GM18498 (cell line): ENCODE measurements around the gene CPD.
"Not testable (repeated sequence)": the region's sequence is repeated elsewhere in the genome, so short reads cannot be mapped to it uniquely, and the experiment has no call there.

Source experiments
- ATAC-seq: cut with Tn5 transposase; IDR thresholded peaks from one replicate; pipeline ENCODE4 v1.9.1; 2021; ENCODE audit warnings: mild to moderate bottlenecking, moderate library complexity; ENCODE audit not compliant: unreplicated experiment

Gene CPD

DNA sequence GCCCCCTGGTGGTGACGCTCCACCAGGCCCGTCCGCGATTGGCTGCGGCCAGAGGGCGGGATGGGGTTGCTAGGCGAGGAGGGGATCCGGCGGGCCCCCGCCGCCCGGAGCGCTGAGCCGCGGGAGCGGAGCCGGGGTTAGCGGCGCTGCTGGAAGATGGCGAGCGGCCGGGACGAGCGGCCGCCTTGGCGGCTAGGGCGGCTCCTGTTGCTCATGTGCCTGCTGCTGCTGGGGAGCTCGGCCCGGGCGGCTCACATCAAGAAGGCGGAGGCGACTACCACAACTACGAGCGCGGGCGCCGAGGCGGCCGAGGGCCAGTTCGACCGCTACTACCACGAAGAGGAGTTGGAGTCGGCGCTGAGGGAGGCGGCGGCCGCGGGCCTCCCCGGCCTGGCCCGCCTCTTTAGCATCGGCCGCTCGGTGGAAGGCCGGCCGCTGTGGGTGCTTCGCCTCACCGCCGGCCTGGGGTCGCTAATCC lies at the start of gene CPD:
Gene CPD (plus strand): TSS at position 103 of the 478 bp plus-strand sequence. CDS start 54 bp downstream, at position 157.
- ATAC-seq, result peak; percentile 91

GRCh38 chr17:30332057-30332542 lies 46.6 kb upstream of the CPD start:
- ATAC-seq, result peak; percentile 59

GRCh38 chr17:30333503-30334360 lies 45.0 kb upstream of the CPD start, which contains the start of gene TMIGD1:
TMIGD1 (minus strand) TSS chr17:30334057; CDS start chr17:30332133, 1,924 bp downstream.
- ATAC-seq, result no peak

DNA sequence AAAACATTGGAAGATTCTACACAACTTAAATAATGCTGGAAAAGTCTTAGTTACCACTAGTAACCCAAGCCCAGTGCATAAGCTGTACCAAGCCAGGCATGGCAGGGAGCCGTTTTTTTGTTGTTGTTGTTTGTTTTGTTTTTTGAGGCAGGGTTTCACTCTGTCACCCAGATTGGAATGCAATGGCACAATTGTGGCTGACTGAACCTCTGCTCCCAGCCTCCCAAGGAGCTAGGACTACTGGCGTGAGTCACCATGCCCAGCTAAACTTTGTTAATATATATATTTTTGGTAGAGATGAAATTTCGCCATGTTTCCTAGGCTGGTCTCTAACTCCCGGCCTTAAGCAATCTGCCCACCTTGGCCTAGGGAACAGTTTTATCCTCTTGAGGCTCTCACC lies 44.3 kb upstream of the CPD start:
- no peak for ATAC-seq

GRCh38 chr17:30336369-30337171 lies 42.2 kb upstream of the CPD start:
- ATAC-seq, result no peak

GRCh38 chr17:30337393-30337999 lies 41.2 kb upstream of the CPD start:
- ATAC-seq, result no peak

- ATAC-seq, result no peak
Measured at GRCh38 chr17:30339086-30339485, 39.6 kb upstream of the CPD start.

- ATAC-seq, result no peak
Measured at GRCh38 chr17:30340801-30341356, 37.8 kb upstream of the CPD start.

- ATAC-seq, result no peak
Measured at GRCh38 chr17:30341703-30342249, 37.0 kb upstream of the CPD start.

- not testable (repeated sequence) for ATAC-seq
Measured at GRCh38 chr17:30343244-30343643, 35.5 kb upstream of the CPD start.

- ATAC-seq, result no peak
Measured at GRCh38 chr17:30343796-30344195, 34.9 kb upstream of the CPD start.

DNA sequence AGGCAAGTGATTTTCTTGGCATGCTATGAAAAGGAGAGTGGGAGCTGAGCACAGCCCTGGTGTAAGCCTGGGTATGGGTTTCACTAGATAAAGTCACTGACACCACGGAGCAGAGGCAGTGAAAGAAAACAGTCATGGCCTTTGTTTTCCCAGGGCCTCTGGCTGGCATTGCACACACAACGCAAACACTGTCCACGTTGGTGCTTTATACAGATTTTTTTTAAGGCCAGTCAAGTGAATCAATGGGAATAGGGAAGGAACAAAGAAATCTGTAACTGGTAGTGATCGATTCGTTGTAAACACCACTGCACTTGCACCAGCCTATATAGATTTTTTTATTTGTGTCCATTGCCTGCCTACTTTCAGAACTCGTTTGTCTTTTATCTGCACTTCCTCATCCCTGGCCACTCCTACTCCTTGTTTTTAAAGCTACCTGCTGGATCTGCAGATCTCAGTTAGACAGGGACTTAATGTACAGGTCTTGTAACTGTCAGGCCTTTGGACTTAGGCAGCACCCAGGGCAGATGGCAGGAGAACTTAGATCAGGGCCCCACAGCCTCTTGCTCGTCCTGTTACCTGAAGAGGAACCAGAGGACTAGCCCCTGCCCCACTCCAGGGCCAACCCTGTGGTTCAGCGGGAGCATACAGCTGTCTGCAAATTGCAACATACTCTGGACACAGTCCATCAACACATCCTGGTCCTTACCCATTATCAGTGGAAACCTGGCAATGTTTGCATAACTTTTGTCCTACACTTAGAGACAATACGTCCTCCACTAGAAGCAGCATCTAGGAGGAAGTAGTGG lies 34.2 kb upstream of the CPD start:
- no peak for ATAC-seq

DNA sequence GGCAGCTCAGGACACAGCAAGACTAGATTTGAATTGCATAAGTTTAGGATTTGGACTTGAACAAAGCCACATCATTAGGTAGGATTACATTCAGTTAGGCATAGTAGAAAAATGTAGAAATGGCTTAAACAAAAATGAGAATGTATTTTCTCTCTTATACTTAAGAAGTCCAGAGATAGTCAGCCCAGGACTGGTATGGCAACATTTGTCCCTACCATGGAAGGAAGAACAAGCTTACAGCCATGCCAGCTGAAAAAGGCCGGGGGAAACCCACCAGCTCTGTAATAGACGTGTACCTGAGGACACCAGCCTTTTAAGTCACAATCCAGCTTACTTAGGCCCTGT lies 33.7 kb upstream of the CPD start:
- ATAC-seq, result no peak

- no peak for ATAC-seq
Measured at GRCh38 chr17:30345527-30346075, 33.1 kb upstream of the CPD start.

DNA sequence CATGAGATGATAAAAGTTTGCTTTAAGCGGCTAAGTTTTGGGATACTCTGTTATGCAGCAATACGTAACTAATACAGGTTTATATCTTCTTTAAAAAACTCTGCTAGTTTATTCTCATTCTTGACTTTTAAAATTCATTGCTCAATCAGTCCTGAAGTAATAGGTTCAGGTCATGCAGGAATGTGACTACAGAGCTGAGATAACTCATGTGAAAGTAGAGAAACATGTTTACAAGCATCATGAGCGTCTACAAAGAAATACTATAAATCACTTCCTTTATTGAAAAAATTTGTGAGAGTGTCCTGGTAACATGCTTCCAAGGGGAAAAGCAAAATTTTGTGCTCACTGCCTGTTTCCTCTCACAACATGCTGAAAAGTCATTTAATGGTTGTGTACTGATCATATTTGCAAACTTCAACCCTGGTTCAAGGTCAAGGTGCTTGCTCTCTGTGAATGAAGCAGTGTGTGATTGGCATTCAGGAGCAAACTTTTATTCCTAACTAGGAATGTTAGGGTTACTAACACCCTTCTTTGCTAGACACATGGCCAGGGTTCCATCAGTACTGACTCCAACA lies 32.4 kb upstream of the CPD start:
- no peak for ATAC-seq

- no peak for ATAC-seq
Measured at GRCh38 chr17:30347488-30347887, 31.2 kb upstream of the CPD start.

DNA sequence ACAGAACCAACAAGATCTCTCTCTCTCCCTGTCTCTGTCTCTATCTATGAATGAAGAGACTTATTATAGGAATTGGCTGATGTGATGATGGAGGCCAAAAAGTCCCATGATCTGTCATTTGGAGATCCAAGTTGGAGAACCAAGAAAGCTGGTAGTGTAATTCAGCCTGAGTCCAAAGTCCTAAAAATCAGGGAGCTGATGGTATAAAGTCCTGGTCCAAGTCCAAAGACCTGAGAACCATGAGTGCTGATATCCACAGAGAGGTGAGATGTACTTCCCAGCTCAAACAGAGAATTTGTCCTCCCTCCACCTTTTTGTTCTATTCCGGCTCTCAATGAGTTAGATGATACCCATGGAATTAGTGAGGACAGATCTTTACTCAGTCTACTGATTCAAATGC lies 29.5 kb upstream of the CPD start:
- ATAC-seq, result no peak

DNA sequence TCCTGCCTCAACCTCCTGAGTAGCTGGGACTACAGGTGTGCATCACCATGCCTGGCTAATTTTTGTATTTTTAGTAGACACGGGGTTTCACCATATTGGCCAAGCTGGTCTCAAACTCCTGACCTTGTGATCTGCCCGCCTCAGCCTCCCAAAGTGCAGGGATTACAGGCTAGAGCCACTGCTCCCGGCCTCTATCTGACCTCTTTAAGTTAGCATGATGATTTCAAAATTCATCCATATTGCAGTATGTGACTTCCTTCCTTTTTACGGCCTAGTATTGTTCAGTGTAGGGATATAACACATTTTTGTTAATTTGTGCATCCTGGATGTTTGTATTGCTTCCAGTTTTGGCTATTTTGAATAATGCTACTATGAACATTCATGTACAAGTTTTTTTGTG lies 27.5 kb upstream of the CPD start:
- not testable (repeated sequence) for ATAC-seq

GRCh38 chr17:30351735-30352134 lies 27.0 kb upstream of the CPD start:
- no peak for ATAC-seq
